HCT116 (cell line): ENCODE data around the gene MSLN.

ENCODE experiments used
- EGR1 ChIP-seq: IDR thresholded peaks from 2 replicates; pipeline ENCODE4 v1.6.1; 2012; ENCODE audit warnings: low read depth
- EZH2 ChIP-seq: fragments of 200-600 bp; sonication (generic); IDR thresholded peaks from 2 replicates; pipeline ENCODE4 v1.6.1; 2017; ENCODE audit warnings: antibody characterized with exemption, mixed run types
- FOSL1 ChIP-seq: IDR thresholded peaks from 2 replicates; pipeline ENCODE4 v1.6.1; 2012; ENCODE audit warnings: low read depth
- JUND ChIP-seq: IDR thresholded peaks from 2 replicates; pipeline ENCODE4 v1.6.1; 2012
- POLR2A ChIP-seq: IDR thresholded peaks from 2 replicates; pipeline ENCODE4 v1.7.0; 2011; ENCODE audit warnings: borderline replicate concordance; ENCODE audit not compliant: insufficient read depth, insufficient read length; ENCODE audit errors: extremely low read depth
- POLR2AphosphoS5 ChIP-seq: IDR thresholded peaks from 2 replicates; pipeline ENCODE4 v1.6.1; 2011; ENCODE audit warnings: mild to moderate bottlenecking, low read depth, low read length, moderate library complexity
- SP1 ChIP-seq: IDR thresholded peaks from 2 replicates; pipeline ENCODE4 v1.6.1; 2012; ENCODE audit warnings: low read depth
- YY1 ChIP-seq: IDR thresholded peaks from 2 replicates; pipeline ENCODE4 v1.6.1; 2011; ENCODE audit warnings: low read length, low read depth, moderate library complexity, mild to moderate bottlenecking; ENCODE audit not compliant: insufficient replicate concordance; ENCODE audit errors: extremely low read depth
- ZNF274 ChIP-seq: fragments of 200-500 bp; sonication (Bioruptor generic); IDR thresholded peaks from 2 replicates; pipeline ENCODE4 v1.6.1; 2014; ENCODE audit warnings: mild to moderate bottlenecking, low read depth, low read length, inconsistent platforms
- TF ChIP-seq, protein P1 (sequence below), 3 experiments: fragments of 200-600 bp in 1 of 3; sonication (generic) in 1 of 3; IDR thresholded peaks in 2 of 3; conservative IDR thresholded peaks in 1 of 3; 2 replicates each; pipeline ENCODE4 v1.5.1; 2012 to 2017; ENCODE audit warnings: low read depth in 2 of 3, low read length in 2 of 3, antibody characterized with exemption in 1 of 3, borderline replicate concordance in 1 of 3, control low read depth in 1 of 3, mild to moderate bottlenecking in 1 of 3, mixed read lengths in 1 of 3, mixed run types in 1 of 3, moderate library complexity in 1 of 3; ENCODE audit not compliant: insufficient read depth in 1 of 3

DNA sequence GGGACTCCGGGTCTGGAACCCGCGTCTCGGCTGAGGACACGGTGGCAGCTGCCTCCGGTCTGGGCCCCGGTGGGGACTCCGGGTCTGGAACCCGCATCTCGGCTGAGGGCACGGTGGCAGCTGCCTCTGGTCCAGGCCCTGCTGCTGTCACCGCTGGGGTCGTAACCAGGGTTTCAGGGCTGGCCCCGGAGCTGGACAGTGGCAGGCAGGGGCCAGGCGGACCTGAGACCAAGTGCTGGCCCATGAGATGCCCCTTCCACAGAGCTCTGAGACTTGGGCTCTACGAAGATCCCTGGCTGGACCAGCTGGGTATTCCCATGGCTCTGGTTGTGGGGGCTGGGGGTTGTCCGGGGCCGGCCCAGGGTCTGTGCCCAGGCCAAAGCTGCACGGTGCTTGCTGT is 23.9 kb downstream of the MSLN start:
- TF ChIP-seq YY1 (no peak), SP1 (no peak), POLR2A (no peak), EGR1 (no peak), EZH2 (no peak), FOSL1 (no peak), POLR2AphosphoS5 (no peak), ZNF274 (no peak), JUND (no peak)
- TF ChIP-seq, protein P1, sequence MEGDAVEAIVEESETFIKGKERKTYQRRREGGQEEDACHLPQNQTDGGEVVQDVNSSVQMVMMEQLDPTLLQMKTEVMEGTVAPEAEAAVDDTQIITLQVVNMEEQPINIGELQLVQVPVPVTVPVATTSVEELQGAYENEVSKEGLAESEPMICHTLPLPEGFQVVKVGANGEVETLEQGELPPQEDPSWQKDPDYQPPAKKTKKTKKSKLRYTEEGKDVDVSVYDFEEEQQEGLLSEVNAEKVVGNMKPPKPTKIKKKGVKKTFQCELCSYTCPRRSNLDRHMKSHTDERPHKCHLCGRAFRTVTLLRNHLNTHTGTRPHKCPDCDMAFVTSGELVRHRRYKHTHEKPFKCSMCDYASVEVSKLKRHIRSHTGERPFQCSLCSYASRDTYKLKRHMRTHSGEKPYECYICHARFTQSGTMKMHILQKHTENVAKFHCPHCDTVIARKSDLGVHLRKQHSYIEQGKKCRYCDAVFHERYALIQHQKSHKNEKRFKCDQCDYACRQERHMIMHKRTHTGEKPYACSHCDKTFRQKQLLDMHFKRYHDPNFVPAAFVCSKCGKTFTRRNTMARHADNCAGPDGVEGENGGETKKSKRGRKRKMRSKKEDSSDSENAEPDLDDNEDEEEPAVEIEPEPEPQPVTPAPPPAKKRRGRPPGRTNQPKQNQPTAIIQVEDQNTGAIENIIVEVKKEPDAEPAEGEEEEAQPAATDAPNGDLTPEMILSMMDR (IDR thresholded peaks at IDR 0.05 in 2 of 3, conservative IDR thresholded peaks at IDR 0.05 in 1 of 3; ENCODE audit: borderline replicate concordance in 1 of 3, insufficient read depth in 1 of 3, low read depth in 2 of 3, low read length in 2 of 3): no peak
